Epithelial cell of alveolus of lung (primary cell): ENCODE measurements around the gene DDX23. TPM values are rescaled to one million over a fixed set of nuclear protein-coding genes. Genes with fewer than 3 reads are reported as not detected.

ENCODE experiments used
- total RNA-seq: library from RNA; depleted of rRNA; stranded (reverse); fragments of >200 nt; gene quantifications from 2 replicates; pipeline ENCODE4 v1.2.1, GENCODE V29; 2015

DDX23 gene
- 46.5 and 49.5 TPM in 2 replicates for total RNA-seq

DNA sequence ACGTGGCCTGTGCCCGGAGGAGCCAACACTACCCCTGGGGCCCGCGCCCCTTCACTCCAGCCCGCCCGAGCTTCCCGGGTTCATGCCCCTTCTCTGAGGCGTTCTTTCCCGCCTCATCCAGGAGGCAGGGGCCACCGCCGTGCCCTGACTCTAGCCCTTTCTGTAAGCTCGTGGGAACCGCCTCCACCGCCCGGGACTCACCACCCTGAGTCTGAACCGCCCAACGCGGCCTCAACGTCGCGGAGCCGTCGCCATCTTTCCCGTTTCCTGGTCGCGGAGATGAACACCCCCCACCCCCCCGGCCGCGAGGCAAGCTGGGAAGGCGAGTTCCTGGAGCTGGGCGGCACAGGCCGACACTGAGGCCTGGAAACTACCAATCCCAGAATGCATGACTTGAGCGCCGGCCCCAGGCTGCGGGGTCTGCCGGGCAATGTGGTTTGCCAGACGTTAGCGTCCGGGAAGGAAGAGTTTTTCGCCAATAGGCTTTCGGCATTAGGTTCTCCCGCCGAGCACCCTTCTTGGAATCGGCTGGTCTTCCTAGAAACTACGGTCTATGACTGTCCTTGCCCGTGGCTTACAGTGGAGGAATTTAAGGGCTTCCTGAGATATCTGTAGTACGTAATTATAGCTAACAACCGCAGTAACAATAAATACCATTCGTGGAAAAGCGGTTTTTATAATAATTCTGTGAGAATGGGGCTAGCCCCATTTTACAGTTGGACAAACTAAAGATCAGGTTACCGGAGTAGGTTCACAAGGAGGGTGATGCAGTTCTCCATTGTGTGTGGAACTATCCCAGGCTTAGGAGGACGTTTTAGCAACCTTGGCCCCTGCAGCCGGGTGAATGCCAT, at the start of gene DDX23:
DDX23 (minus strand) TSS at position 281 of the 851 bp plus-strand sequence. CDS start 6,381 bp downstream, outside the sequence.

DNA sequence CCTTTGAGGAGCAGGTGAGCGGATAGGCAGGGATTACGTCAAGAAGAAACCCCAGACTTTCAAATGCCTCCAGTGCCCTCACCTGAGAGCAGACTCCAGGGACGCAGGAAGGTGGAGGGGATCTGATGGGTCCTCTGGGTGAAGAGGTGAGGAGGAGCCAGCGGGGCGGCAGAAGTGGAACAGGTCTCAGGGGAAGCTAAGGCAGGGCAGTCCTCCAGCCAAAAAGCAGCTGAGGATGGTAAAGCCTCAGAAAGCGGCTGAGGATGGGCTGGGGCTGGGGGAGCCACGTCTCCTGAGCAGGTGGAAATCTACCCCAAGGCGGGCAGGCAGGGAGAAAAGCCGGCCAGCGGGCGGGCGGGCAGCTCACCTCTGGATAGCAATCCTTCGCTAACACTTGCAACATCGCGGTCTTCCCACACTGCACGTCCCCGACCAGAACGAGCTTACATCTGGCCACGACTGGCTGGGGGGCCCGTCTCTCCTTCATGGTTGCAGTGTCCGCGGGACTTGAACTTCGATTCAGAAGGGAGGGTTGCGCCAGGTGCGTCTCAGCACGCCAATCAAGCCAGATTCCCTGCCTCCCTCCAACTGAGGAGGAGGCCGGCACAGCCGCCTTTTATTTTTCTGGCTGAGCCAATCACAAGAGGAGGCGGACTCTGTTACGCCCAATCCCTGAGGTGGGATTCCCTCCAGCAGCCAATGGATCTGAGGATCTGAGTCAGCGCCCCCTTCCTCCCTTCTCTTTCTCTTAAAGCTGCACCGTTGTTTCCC, 13.5 kb upstream of the DDX23 start, which contains the start of gene RND1:
RND1 (minus strand) TSS at position 590 of the 771 bp plus-strand sequence; CDS start at position 487, 103 bp downstream.

DNA sequence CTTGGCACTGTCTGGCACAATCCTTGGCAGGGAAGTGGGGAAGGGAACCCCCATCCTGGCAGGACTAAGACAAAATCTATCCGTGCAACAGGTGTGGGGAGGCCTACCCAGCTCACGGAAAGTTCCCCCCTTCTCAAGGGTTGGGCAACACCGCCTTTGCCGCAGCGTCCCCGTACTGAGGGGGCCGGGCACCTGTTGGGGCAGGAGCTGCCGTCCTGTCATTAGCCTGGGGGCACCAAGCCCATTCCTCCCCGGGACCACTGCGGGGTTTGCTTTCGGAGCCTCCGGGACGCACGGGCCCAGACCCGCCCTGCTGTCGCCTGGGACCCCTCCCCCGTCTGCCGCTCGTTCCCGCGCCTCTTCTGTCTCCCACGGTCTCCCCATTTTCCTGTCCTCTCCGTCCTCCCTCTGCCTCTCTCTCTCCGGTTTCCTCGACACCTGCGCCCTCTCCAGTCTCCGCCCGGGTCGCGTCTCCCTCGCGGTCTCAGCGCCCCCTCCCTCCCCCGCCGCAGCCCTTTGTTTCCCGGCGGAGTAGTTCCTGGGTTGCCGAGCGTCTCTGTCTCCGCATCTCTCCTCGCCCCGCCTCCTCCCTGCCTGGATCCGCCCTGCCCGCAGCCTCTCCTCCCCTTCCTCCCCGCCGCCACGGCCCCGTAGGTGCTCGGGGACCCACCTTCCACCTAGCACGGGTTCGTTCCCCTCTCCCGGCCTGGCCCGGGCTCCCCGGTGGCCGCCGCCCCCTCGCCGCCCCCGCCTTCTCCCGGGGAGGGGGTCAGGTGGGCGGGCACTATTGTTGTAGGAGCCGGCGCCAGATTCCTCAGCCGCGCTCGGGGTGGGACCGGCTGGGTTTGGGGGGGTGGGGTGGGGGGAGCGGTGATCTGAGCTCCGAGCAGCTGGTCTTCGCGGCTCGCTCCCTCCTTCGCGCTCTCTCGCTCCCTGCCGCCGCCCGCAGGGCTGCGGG, 33.8 kb downstream of the DDX23 start, which contains the start of gene CACNB3:
CACNB3 (plus strand) TSS at position 624 of the 958 bp plus-strand sequence. CDS start 434 bp downstream, outside the sequence.

DNA sequence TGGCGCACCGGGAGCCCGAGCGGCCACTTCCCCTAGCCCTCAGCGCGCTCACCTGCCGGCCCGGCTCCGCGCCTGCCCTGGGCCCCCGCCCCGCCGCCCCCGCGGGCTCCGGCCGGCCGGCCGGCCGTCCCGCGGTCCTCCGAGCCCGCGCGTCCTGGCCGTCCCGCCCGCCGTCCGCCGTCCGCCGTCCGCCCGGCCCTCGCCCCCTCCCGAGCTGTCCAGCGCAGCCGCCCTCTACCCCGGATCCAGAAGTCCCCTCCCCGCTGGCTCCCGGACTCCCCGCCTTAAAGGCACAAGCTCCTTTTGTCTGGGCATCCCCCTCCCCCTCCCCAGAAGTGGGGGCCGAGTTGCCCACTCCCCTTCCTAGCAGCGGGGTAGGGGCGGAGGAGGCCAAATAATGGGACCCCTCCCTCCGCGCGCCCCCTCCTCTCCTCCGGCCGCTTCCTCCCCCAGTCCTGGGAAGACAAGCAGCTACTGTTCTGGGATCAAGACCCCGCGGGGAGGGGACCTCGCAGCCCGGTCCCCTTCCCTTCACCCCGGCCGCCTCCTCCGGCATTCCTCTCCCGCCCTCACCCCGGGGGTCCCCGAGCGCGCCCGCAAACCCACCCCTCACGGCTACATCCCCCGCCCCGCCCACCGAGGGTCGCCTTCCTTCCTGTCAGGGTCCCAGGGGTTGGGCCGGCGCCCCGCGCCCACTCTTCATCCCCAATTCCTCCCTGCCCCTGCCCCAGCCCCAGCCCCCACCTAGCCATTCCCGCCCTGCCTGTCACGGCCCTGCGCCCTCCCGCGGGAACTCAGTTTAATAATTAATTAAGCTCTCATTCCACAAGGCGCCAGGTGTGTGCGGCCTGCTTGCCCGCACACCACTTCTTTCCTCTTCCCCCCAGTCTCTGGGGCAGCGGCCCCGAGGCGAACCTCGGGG, 62.8 kb downstream of the DDX23 start, which contains the start of gene ADCY6:
ADCY6 (minus strand) TSS at position 236 of the 922 bp plus-strand sequence. CDS start 5,655 bp downstream, outside the sequence.

Other genes starting within 250 kb of the DDX23 start
- 45.3 and 45.7 TPM in 2 replicates for gene KANSL2, start 169.9 kb downstream of the DDX23 start, total RNA-seq
- gene CCNT1, start 135.5 kb downstream of the DDX23 start, total RNA-seq, result 18.6 and 20.1 TPM in 2 replicates
- 15.8 and 42.2 TPM in 2 replicates for gene ADCY6, start 63.1 kb downstream of the DDX23 start, total RNA-seq
- gene CACNB3, start 33.7 kb downstream of the DDX23 start, total RNA-seq, result 27.5 and 37.7 TPM in 2 replicates
- 3.4 TPM in 1 of 2 replicates, not detected in the other for gene RND1, start 13.7 kb upstream of the DDX23 start, total RNA-seq
- gene FKBP11, start 73.3 kb upstream of the DDX23 start, total RNA-seq, result 40.2 and 48.4 TPM in 2 replicates
- gene ARF3, start 105.3 kb upstream of the DDX23 start, total RNA-seq, result 66.7 and 91.0 TPM in 2 replicates
- not detected in 2 replicates for gene WNT10B, start 119.6 kb upstream of the DDX23 start, total RNA-seq
- gene WNT1, start 126.2 kb upstream of the DDX23 start, total RNA-seq, result not detected in 2 replicates
- gene DDN, start 147.2 kb upstream of the DDX23 start, total RNA-seq, result under 0.01 and 1.4 TPM in 2 replicates
- 72.3 and 79.4 TPM in 2 replicates for gene PRKAG1, start 166.6 kb upstream of the DDX23 start, total RNA-seq
- 16.4 and 42.4 TPM in 2 replicates for gene KMT2D, start 208.6 kb upstream of the DDX23 start, total RNA-seq
- gene RHEBL1, start 217.8 kb upstream of the DDX23 start, total RNA-seq, result 0.78 TPM in 1 of 2 replicates, not detected in the other
- under 0.01 TPM in 1 of 2 replicates, not detected in the other for gene DHH, start 242.6 kb upstream of the DDX23 start, total RNA-seq